CD4-positive, alpha-beta T cell treated with Interleukin-21 for 1 hour (primary cell): ENCODE data around the gene OLAH.
"Not testable (repeated sequence)": the region's sequence is repeated elsewhere in the genome, so short reads cannot be mapped to it uniquely, and the experiment has no call there.

Source experiments
- DNase-seq: peaks from one replicate; pipeline ENCODE4 v3.0.0-alpha.2; 2020

OLAH gene

DNA sequence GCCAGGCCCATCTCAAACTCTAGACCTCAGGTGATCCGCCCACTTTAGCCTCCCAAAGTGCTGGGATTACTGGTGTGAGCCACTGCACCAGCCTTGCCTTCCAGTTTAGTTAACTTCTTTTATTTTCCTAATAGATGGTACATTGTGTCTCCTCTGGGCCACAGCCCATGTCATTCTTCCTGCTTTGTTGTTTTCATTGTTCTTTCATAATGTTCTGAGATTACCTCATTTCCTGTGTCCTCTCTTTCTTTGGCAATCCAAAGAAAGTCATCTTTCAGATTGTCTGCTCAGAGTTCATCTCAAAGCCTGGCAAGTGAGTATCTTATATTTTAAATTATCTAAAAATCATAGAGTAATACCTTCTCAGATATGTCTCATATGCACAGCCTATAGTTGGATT lies at the start of gene OLAH:
Gene OLAH (plus strand): TSS at position 270 of the 400 bp plus-strand sequence. CDS start 3,346 bp downstream, outside the sequence.
- DNase-seq, result no peak

DNA sequence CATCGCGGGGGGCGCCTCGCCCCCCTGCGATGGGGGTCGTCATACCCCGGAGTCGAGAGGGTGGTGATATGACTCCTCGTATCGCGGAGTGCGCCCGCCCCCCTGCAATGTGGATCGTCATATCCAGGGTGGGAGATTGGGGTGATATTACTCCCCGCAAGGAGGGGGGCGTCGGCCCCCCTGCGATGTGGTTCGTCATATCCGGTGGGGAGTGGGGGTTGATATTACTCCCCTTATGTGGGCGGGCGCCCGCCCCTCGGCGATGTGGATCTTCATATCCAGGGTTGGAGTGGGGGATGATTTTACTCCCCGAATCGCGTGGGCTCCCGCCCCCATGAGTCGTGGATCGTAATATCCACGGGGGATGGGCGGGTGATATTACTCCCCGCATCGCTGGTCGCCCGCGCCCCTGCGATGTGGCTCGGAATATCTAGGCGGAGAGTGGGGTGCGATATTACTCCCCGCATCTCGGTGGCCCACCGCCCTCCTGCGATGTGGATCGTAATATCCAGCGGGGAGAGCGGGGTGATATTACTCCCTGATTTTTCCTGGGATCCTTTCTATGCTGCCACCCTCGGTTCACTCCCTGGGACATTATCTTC lies 47.7 kb upstream of the OLAH start:
- DNase-seq, result no peak

DNA sequence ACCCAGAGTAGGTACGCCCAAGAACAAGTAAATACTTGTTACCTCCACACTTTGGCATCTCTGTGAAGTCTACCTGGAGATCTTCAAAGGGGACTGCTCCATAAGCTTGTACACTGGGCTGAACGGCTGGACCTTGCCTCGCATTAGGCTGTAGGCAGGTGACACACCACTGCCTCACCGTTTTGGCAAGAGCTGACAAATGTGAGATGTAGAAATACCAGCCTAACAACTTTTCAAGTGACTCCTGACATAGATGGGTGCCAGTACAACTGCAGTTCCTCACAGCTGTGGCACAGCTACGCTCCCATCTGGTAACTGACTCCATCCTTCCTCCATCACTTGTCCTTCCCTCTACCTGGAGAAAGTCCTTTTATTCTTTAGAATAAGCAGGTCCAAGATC lies 30.2 kb upstream of the OLAH start:
- DNase-seq, result not testable (repeated sequence)

DNA sequence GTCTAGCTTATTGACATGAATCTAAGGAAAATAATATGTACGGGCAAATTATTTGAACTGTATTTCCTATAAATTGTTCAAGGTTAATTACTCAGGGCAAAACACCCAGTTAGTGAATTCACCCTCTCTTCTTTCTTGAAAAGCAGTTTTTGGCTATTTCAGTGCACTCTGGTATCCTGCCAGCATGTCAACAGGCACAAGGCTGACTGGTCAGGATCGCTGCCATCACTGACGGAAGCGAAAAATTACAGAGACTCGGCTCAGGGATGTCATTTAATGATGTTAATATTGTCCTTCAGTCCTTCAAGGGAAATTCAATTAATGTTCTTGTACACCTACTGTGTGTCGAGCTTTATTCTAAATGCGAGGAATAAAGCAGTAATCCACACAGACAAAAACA lies 28.3 kb upstream of the OLAH start:
- DNase-seq, result no peak

DNA sequence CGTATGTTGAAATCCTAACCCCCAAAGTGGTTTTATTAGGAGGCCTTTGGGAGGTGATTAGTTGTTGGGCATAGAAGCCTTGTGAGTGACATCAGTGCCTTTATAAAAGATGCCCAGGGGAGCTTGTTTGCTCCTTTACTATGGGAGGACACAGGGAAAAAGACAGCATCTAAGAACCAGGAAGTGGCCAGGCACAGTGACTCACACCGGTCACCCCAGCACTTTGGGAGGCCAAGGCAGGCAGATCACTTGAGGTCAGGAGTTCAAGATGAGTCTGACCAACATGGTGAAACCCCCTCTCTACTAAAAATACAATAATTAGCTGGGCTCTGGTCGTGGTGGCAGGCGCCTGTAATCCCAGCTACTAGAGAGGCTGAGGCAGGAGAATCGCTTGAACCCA lies 22.8 kb upstream of the OLAH start:
- not testable (repeated sequence) for DNase-seq

DNA sequence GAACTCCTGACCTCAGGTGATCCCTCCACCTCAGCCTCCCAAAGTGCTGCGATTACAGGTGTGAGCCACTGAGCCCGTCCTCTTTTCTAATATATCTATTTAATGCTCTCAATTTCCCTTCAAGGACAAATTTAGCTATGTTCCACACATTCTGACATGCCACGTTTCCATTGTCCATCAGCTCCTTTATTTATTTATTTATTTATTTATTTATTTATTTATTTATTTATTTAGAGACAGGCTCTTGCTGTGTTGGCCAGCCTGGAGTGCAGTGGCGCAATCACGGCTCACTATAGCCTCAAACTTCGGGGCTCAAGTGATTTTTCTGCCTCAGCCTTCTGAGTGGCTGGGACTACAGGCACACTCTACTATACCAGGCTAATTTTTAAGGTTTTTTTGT lies 20.7 kb upstream of the OLAH start:
- not testable (repeated sequence) for DNase-seq

DNA sequence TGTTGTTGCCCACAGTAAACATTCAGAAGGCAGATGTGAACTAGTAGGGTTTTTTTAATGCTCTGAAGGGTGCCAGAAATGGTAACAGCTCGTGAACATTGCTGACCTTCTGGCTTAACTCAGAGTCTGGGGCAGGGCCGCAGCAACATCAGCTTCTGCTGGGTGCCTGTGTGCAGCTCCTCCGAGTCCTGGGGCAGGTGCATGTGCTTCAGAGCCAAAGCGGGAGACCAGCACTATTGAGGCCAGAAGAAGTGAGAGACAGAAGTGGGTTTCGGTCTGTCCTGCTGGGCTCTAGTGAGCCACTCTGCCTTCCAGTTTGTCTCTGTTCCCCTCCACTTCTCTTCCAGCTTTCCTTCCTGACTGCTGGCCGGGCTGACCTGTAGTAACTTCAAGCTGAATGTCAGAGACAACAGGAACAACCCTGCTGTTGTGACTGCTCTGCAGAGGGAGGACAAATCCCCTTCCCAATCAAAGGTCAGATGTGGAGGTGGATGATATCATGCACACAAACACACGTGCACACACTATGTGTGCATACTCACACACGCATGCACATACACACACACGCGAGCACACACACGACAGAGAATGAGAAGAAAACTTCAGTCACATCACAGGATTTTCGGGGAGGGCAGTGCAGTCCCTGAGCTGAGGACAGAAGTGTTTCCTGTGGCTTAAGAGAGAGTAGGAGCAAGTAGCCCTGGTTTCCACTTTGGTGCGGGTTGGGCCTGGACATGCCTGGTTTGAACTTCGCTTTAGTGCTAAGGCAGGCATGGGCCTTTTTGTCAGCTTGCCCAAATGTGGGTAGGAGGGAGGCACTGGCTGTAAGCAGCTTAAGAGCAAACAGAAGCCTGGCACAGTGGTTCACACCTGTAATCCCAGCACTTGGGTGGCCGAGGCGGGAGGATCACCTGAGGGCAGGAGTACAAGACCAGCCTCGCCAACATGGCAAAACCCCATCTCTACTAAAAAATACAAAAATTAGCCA lies 19.4 kb upstream of the OLAH start:
- not testable (repeated sequence) for DNase-seq

DNA sequence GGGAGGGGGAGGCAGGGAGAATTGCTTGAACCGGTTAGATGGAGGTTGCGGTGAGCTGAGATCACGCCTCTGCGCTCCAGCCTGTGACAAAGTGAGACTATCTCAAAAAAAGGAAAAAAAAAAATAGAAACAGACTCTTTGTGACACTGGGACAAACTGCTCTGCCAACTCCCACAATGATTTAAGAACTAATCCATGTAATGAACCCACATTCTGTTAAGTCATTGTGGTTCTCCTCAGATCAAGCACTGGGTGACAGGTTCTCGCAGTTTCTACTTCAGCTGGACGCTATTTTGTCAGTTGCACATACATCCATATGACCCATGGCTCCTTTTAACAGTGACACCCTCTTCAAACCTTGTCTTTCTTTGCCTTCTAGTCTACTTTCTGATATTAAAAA lies 18.7 kb upstream of the OLAH start:
- DNase-seq, result not testable (repeated sequence)

DNA sequence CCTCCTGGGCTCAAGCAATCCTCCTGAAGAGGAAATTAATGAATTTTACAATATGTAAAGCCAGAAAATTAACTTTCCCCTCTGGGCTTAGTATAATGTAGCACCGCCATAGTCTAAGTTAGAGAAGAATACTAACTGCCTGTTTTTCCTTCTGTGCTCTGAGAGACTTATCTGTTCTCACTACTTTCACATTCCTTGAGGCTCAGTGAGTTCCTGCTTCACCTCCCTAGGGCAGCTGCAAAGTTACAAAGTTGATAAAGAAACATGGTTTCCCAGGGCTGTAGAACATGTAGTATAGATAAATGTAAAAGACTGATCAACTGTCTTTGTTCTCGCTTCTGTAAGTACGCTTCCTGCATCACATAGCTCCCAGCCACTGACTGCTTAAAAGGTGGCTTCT lies 16.0 kb upstream of the OLAH start:
- no peak for DNase-seq

DNA sequence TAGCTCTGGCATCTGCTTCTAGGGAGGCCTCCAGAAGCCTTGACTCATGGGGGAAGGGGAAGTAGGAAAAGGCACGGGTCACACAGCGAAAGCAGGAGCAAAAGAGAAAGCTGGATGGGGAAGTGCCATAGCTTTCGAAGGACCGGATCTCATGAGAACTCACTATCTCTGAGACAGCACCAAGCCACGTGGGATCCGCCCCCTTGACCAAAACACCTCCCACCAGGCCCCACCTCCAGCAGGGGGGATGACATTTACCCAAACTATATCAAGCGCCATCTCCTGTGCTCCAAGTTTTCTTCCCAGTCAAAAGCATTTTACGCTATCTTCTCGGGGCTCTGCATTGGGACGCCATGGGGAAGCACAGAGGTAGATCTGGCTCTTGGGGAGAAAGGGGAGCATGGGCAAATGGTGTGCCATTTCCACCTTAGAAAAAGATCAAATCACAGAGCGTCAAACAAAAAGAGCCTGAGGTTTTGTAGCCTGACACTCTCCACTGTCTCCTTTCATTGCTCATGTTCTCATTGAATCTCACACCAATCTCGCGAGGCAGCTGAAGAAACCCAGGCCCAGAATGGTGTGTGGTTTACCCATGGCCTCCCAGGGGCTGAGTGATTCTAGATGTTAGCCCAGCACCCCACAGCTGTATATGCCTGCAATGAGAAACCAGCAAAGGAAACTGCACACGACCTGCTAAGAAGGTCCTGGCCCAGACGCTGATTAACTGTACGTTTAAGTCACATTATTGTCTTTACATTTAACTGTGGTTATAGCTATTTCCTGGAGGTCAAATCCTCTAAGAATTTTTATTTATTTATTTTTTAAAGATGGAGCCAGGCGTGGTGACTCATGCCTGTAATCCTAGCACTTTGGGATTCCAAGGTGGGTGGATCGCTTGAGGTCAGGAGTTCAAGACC lies 8.1 kb upstream of the OLAH start:
- no peak for DNase-seq

DNA sequence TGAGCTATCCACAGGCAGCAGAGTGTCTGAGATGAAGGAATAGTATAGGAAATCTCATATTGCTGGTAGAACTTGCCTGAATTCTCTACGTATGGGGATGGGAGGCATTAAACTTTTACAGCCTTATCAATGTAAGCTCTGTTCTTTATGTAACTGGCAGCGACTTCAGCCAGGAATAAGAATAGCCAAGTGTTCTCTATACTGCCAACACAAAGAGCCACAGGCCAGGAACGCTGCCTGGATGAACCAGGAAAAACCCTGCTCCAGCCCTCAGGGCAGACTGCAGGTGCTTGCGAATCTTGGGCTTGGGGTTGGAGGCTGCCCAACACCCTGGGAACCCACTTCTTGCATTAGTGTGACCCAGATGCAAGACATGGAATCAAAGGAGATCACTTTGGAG lies 6.1 kb upstream of the OLAH start:
- no peak for DNase-seq

DNA sequence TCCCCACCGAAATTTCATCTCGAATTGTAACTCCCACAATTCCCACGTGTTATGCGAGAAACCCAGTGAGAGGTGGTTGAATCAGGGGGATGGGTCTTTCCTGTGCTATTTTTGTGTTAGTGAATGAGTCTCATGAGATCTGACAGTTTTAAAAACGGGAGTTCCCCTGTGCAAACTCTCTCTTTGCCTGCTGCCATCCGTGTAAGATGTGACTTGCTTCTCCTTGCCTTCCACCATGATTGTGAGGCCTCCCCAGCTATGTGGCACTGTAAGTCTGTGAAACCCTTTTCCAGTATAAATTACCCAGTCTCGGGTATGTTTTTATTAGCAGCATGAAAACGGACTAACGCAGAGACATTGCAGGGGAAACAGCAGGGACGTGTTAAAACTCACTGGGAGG lies 5.3 kb upstream of the OLAH start:
- no peak for DNase-seq

DNA sequence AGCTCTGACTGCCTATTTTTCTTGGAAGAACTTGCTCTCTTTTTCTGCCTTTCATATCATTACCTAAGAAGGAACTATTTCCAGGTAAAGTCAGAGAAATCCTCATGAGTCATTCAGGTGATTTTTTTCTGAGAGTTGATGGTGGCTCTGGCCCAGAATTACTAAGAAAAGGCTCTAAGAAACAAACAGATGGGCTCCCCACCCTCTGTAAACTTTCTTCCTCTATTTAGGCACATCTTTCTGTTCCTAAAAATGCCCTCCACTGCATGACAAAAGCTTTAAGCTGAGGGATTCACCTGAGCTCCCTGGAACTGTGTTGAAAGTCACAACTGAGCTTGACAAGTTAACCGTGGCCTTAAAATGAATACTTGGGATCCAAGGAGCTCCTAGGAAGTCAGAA lies 1.6 kb downstream of the OLAH start:
- no peak for DNase-seq

DNA sequence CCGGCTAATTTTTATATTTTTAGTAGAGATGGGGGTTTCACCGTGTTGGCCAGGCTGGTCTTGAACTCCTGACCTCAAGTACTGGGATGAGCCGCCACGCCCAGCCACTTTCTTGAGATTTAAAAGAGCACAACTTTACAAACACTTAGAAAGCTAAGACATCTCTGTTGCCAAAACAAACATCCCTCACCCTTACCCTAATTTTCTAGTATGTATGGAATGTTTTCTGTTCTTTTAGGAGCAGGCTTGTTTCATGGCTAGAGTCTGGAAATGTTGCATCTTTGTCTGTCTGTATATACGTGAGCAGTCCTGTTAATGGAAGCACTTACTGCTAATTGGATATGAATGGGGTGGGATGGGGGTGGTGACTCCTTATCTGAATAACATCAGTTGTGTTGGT lies 2.9 kb downstream of the OLAH start:
- DNase-seq, result no peak

DNA sequence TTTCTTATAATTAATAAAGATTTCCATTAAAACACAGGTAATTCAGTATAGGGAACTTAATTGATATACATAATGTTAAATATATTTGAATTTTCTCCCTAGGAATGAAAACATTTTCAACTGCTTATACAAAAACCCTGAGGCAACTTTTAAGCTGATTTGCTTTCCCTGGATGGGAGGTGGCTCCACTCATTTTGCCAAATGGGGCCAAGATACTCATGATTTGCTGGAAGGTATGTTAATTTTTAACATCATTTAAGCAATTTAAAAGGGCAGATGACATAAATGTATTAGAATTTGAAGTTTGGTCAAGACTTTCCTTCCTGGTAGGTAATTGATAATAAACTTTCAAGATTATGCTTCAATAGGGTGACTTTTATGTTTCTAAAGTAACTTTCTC lies 5.8 kb downstream of the OLAH start:
- no peak for DNase-seq

DNA sequence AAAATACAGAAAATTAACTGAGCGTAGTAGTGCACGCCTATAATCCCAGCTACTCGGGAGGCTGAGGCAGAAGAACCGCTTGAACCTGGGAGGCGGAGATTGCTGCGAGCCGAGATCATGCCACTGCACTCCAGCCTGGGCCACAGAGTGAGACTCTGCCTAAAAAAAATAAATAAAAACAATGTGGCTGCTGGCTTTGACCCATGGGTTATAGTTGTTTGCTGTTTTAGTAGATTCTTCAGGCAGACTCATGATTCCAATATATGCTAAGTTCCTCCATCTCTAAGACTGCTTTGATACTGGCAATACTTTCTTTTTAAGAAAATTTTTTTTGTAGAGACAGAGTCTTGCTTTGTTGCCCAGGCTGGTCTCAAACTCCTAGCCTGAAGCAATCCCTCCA lies 8.4 kb downstream of the OLAH start:
- no peak for DNase-seq

DNA sequence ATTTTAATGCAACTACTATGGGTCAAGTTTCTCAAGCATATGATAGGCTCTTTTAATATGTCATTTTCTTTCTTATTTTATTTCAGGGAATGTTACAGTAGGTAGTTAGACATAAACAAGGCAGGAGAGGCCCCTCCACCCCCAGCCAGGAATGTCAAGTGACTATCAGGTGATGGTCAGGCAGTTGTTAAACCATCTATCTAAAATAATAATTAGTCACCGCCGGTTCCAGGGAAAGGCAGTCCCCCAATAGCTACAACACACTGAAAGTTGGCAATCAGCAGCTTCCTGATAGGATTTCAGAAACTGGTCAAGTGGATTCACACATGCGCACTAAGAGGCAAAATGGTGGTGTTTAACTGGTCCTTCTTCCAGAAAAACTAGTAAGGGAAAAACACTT lies 9.3 kb downstream of the OLAH start:
- DNase-seq, result no peak

DNA sequence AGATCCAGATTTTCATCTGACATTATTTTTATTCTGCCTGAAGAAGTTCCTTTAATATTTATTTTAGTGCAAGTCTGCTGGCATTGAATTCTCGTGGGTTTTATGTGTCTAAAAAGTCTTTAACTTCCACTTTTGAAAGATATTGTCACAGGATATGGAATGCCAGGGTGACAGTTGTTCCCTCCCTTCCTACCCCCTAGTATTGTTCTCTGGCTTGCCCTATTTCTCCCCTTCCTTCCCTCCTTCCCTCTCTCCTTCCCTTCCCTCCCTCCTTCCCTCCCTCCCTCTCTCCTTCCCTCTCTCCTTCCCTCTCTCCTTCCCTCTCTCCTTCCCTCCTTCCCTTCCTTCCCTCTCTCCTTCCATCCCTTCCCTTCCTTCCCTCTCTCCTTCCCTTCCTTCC lies 14.9 kb downstream of the OLAH start:
- no peak for DNase-seq

DNA sequence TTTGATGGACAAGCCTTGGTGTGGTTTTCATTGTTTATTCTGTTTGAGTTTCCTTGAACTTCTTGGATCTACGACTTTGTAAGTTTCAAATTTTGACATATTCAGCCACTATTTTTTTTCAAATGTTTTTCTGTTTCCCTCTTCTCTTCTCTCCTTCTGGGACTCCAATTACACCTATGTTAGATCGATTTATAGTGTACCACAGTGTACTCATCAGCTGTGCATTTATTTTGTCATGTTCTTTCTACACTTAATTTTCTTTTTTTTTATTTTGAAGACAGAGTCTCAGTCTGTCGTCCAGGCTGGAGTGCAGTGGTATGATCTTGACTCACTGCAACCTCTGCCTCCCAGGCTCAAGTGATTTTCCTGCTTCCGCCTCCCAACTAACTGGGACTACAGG lies 16.2 kb downstream of the OLAH start:
- no peak for DNase-seq

DNA sequence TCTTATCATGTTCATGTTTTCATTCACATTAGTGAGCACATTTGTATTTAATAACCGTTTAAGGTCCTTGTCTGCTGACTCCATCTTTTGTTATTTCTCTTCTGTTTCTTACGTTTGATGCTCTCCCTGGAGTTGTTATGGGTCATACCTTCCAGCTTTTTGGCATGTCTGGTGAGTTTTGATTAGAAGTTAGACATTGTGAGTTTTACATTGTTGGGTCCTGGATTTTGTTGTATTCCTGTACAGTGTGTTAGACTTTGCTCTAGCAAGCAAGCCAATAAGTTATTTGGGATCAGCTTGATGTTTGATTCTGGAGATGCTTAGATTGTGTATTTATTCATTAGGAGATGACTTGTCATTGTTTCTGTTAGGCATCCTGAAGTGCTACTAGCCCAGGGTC lies 16.9 kb downstream of the OLAH start:
- DNase-seq, result no peak

DNA sequence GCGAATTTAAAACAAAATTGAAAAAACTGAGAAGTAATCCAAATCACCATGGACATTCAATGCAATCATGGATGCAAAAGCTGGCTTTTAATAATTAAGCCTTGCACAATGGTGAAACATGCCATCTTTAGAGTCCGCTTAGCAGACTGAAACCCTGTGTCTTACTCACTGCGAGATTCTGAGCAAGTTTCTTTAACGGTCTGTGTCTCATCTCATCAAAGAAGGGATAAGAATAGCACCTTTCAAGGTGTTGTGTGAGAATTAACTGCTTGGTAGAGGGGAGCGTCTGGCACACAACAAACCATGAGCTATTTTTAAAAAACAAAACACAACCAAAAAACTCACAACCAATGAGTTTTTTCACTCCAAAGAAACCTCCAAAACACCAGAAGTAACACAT lies 23.4 kb downstream of the OLAH start:
- DNase-seq, result no peak

DNA sequence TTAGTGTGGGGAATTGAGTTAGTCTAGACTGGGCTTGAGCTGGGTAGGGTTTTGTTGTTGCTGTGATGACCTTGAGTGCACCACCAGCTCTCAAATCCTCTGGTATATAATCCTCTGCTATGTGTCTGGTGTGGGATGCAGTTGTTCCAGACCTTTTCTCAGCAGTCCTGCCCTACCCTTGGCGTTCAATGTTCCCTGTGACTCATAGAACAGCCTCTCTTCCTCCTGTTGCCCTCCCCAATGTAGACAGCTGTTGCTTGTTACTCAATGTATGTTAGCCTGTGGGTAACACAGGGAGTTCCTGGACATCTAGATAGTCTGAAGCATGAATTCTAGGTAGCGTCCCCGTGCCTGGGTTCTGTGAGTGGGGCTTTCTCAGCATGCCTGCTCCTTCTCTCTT lies 25.1 kb downstream of the OLAH start:
- DNase-seq, result no peak

DNA sequence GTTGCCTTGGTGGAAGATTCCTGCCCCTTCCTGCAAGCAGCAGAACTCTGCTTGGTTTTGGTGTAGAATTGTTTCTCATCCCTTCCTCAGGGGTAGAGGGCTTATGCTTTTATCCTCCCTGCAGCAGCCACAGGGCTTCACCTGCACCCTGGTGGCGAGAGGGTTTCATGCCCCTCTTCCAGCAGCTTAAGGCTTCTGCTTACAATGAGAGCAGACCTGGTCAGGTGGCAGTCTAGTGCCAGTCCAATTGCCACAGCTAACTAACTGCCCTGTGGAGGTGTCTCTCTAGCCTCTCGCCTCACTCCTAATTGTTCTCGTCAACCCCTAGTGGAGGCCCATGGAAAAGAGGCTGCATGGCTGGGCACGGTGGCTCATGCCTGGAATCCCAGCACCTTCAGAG lies 25.5 kb downstream of the OLAH start:
- DNase-seq, result no peak
